Brain microvascular endothelial cell (primary cell): Measurements from ENCODE around the gene TAS2R13.

ENCODE experiments used
- DNase-seq: peaks from one replicate; pipeline ENCODE4 v3.0.0-alpha.2; 2020
- H3K27ac ChIP-seq: fragments of 250-450 bp; sonication (Bioruptor Pico); 2 replicates; pipeline ENCODE4 v1.5.1; 2020; ENCODE audit warnings: mild to moderate bottlenecking, moderate library complexity
- H3K27me3 ChIP-seq: fragments of 250-450 bp; sonication (Bioruptor Pico); replicated peaks from 2 replicates; pipeline ENCODE4 v1.5.1; 2020; ENCODE audit warnings: mild to moderate bottlenecking
- H3K36me3 ChIP-seq: fragments of 250-450 bp; sonication (Bioruptor Pico); replicated peaks from 2 replicates; pipeline ENCODE4 v1.5.1; 2020; ENCODE audit warnings: mild to moderate bottlenecking
- H3K4me3 ChIP-seq: 2 replicates; pipeline ENCODE4 v1.5.1; 2011; ENCODE audit warnings: low read depth, mild to moderate bottlenecking, control low read depth, low read length, moderate library complexity
- CTCF ChIP-seq: IDR thresholded peaks from 2 replicates; pipeline ENCODE4 v1.5.1; 2011; ENCODE audit warnings: low read depth, mild to moderate bottlenecking, moderate library complexity, low read length, control low read depth, inconsistent platforms; ENCODE audit errors: missing control alignments
- in situ Hi-C: cut with HindIII; loops from 2 replicates; pipeline ENCODE4 v1.10.0; 2017; ENCODE audit warnings: low sequenced_read_pairs, low pct_ligation_motif_present

Gene TAS2R13, protein sequence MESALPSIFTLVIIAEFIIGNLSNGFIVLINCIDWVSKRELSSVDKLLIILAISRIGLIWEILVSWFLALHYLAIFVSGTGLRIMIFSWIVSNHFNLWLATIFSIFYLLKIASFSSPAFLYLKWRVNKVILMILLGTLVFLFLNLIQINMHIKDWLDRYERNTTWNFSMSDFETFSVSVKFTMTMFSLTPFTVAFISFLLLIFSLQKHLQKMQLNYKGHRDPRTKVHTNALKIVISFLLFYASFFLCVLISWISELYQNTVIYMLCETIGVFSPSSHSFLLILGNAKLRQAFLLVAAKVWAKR

GRCh38 chr12:10909462-10909861, at the start of gene TAS2R13:
Gene TAS2R13 (minus strand): TSS chr12:10909562. CDS start chr12:10909298, 264 bp downstream.
- Histone ChIP-seq H3K36me3 (no peaks in the 10 kb centered on the region), H3K4me3 (no peak within 1 kb of the TSS), H3K27me3 (no peaks in the 10 kb centered on the region), H3K27ac (no peak within 1 kb of the TSS)
- in situ Hi-C loops = no loop called here
- TF ChIP-seq CTCF = no peak
- no peak for DNase-seq

GRCh38 chr12:10957741-10958140, 48.4 kb upstream of the TAS2R13 start:
- no peaks in the 10 kb centered on the region for H3K27me3 ChIP-seq
- TF ChIP-seq CTCF = no peak
- no peak overlapping the region for H3K27ac ChIP-seq
- DNase-seq = peak; percentile 20
- H3K36me3 ChIP-seq = no peaks in the 10 kb centered on the region
- in situ Hi-C loops = no loop called here
- no peak overlapping the region for H3K4me3 ChIP-seq

DNA sequence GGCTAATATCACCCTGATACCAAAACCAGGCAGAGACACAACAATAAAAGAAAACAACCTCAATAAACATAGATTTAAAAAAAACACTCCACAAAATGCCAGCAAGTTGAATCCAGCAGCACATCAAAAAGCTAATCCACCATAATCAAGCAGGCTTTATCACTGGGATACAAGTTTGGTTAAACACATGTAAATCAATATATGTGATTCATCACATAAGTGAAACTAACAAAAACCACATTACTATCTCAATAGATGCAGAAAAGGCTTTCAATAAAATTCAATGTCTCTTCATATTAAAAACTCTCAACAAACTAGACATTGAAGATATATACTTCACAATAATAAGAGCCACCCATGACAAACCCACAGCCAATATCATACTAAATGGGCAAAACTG, 46.7 kb upstream of the TAS2R13 start:
- in situ Hi-C loops = no loop called here
- Histone ChIP-seq H3K36me3 (no peaks in the 10 kb centered on the region), H3K27ac (no peak overlapping the region), H3K27me3 (no peaks in the 10 kb centered on the region), H3K4me3 (no peak overlapping the region)
- no peak for TF ChIP-seq CTCF
- no peak for DNase-seq

- no peaks in the 10 kb centered on the region for H3K36me3 ChIP-seq
- in situ Hi-C loops = no loop called here
- H3K27ac ChIP-seq = no peak overlapping the region
- H3K27me3 ChIP-seq = no peaks in the 10 kb centered on the region
- DNase-seq = no peak
- no peak overlapping the region for H3K4me3 ChIP-seq
- no peak for TF ChIP-seq CTCF
Measured at GRCh38 chr12:10952645-10953044, 43.3 kb upstream of the TAS2R13 start.

- no peak for DNase-seq
- H3K27ac ChIP-seq = no peak overlapping the region
- no peak for TF ChIP-seq CTCF
- no peak overlapping the region for H3K4me3 ChIP-seq
- H3K36me3 ChIP-seq = no peaks in the 10 kb centered on the region
- in situ Hi-C loops = no loop called here
- H3K27me3 ChIP-seq = no peaks in the 10 kb centered on the region
Measured at GRCh38 chr12:10943167-10943566, 33.8 kb upstream of the TAS2R13 start.
